OCI-LY3 (cell line): Measurements from ENCODE around the gene FRMD3.

Experiments used
- H2AFZ ChIP-seq: fragments of 200-600, 300-600 bp; shearing (Covaris generic); 2 replicates; pipeline ENCODE4 v1.6.0; 2014; ENCODE audit warnings: antibody characterized with exemption, low read depth, low read length
- H3K27ac ChIP-seq: fragments of 200-600, 300-600 bp; sonication (generic); 2 replicates; pipeline ENCODE4 v1.5.1; 2014; ENCODE audit warnings: mild to moderate bottlenecking, low read length, moderate library complexity, mixed read lengths
- H3K27me3 ChIP-seq: fragments of 200-600, 300-600 bp; sonication (generic); 2 replicates; pipeline ENCODE4 v1.6.1; 2014; ENCODE audit warnings: low read depth, low read length, mixed read lengths
- H3K36me3 ChIP-seq: fragments of 200-600, 300-600 bp; sonication (generic); replicated peaks from 2 replicates; pipeline ENCODE3; 2014; ENCODE audit warnings: low read depth, low read length, mixed read lengths
- H3K4me1 ChIP-seq: fragments of 300-600, 200-600 bp; sonication (generic); 2 replicates; pipeline ENCODE4 v1.6.1; 2014; ENCODE audit warnings: low read length, mixed read lengths
- H3K4me2 ChIP-seq: fragments of 200-600, 300-600 bp; sonication (generic); 2 replicates; pipeline ENCODE4 v1.6.1; 2014; ENCODE audit warnings: low read length, mixed read lengths
- H3K4me3 ChIP-seq: fragments of 300-600, 200-600 bp; sonication (generic); 2 replicates; pipeline ENCODE4 v1.5.1; 2014; ENCODE audit warnings: antibody characterized with exemption, mild to moderate bottlenecking, low read length, moderate library complexity
- H3K79me2 ChIP-seq: fragments of 300-600, 200-600 bp; shearing (Covaris generic); 2 replicates; pipeline ENCODE4 v1.6.1; 2014; ENCODE audit warnings: mild to moderate bottlenecking, low read length, mixed read lengths
- H3K9ac ChIP-seq: fragments of 300-600, 200-600 bp; shearing (Covaris generic); 2 replicates; pipeline ENCODE4 v1.6.0; 2014; ENCODE audit warnings: mild to moderate bottlenecking, low read length, moderate library complexity
- H3K9me3 ChIP-seq: fragments of 200-600, 300-600 bp; shearing (Covaris generic); 2 replicates; pipeline ENCODE4 v1.6.1; 2014; ENCODE audit warnings: low read length, mixed read lengths; ENCODE audit not compliant: insufficient read depth
- H4K20me1 ChIP-seq: fragments of 200-600, 300-600 bp; sonication (generic); 2 replicates; pipeline ENCODE4 v1.6.1; 2016; ENCODE audit warnings: low read length, mixed read lengths; ENCODE audit not compliant: insufficient read depth
- CTCF ChIP-seq: fragments of 200-600, 300-600 bp; sonication (generic); IDR thresholded peaks from 2 replicates; pipeline ENCODE4 v1.5.1; 2014; ENCODE audit warnings: antibody characterized with exemption, low read length, low read depth
- EZH2phosphoT487 ChIP-seq: fragments of 200-600 bp; shearing (Covaris generic); IDR thresholded peaks from 2 replicates; pipeline ENCODE4 v1.6.1; 2018; ENCODE audit warnings: antibody characterized with exemption, mixed run types, low read depth

FRMD3 gene

GRCh38 chr9:83336706-83337105 is 201.5 kb downstream of the FRMD3 start:
- Histone ChIP-seq H3K36me3 (peaks cover 18% of the 10 kb centered on the region), H3K4me3 (no peak overlapping the region), H2AFZ (no peak overlapping the region), H3K4me2 (no peak overlapping the region), H3K79me2 (no peaks in the 10 kb centered on the region), H3K4me1 (peaks cover 10% of the 10 kb centered on the region), H4K20me1 (no peaks in the 10 kb centered on the region), H3K27me3 (no peaks in the 10 kb centered on the region), H3K27ac (no peak overlapping the region), H3K9me3 (no peaks in the 10 kb centered on the region), H3K9ac (no peak overlapping the region)
- TF ChIP-seq EZH2phosphoT487 = no peak
- no peak for TF ChIP-seq CTCF

- TF ChIP-seq EZH2phosphoT487 = no peak
- TF ChIP-seq CTCF = peak; percentile 98
- Histone ChIP-seq H2AFZ (no peak overlapping the region), H3K36me3 (peaks cover 6% of the 10 kb centered on the region)
These were observed 203.9 kb downstream of the FRMD3 start for GRCh38 chr9:83334320-83334719.

GRCh38 chr9:83330207-83331196 is 207.7 kb downstream of the FRMD3 start:
- Histone ChIP-seq H3K4me2 (no peak overlapping the region), H3K9me3 (no peaks in the 10 kb centered on the region), H3K4me3 (no peak overlapping the region), H3K36me3 (peaks cover 2% of the 10 kb centered on the region), H4K20me1 (no peaks in the 10 kb centered on the region), H3K9ac (no peak overlapping the region), H3K27me3 (no peaks in the 10 kb centered on the region), H2AFZ (no peak overlapping the region), H3K27ac (no peak overlapping the region), H3K79me2 (no peaks in the 10 kb centered on the region), H3K4me1 (no peaks in the 10 kb centered on the region)
- peak; percentile 40 for TF ChIP-seq CTCF
- no peak for TF ChIP-seq EZH2phosphoT487

More at GRCh38 chr9:83334320-83334719, 203.9 kb downstream of the FRMD3 start:
- H3K4me2 ChIP-seq = no peak overlapping the region
- H3K27me3 ChIP-seq = no peaks in the 10 kb centered on the region
- peaks cover 2% of the 10 kb centered on the region; the same call in 1 of the 2 replicates for H3K4me1 ChIP-seq
- H3K4me3 ChIP-seq = no peak overlapping the region
- no peak overlapping the region for H3K9ac ChIP-seq
- no peak overlapping the region for H3K27ac ChIP-seq
- H3K9me3 ChIP-seq = no peaks in the 10 kb centered on the region
- H4K20me1 ChIP-seq = no peaks in the 10 kb centered on the region
- no peaks in the 10 kb centered on the region for H3K79me2 ChIP-seq

- peaks cover 10% of the 10 kb centered on the region for H3K36me3 ChIP-seq
- H3K79me2 ChIP-seq = no peaks in the 10 kb centered on the region
- TF ChIP-seq EZH2phosphoT487 = no peak
- no peak for TF ChIP-seq CTCF
- no peaks in the 10 kb centered on the region for H3K27me3 ChIP-seq
- H2AFZ ChIP-seq = no peak overlapping the region
- no peak overlapping the region for H3K27ac ChIP-seq
- no peak overlapping the region for H3K4me2 ChIP-seq
- H3K4me3 ChIP-seq = no peak overlapping the region
- H3K4me1 ChIP-seq = no peaks in the 10 kb centered on the region
- no peaks in the 10 kb centered on the region for H4K20me1 ChIP-seq
- no peak overlapping the region for H3K9ac ChIP-seq
- no peaks in the 10 kb centered on the region for H3K9me3 ChIP-seq
These were observed 210.2 kb downstream of the FRMD3 start for GRCh38 chr9:83327750-83328622.
